ENCODE data around the gene ANKS1B. TPM values are rescaled to one million over a fixed set of nuclear protein-coding genes. Genes with fewer than 3 reads are reported as not detected.

The ANKS1B gene
- total RNA-seq, 1 experiment from 2014 or later, result 9.7 TPM

GRCh38 chr12:98997899-98998298, 986.8 kb downstream of the ANKS1B start:
- H3K36me3 ChIP-seq (ENCODE audit: control insufficient read depth, insufficient read depth, low read length), result no peaks in the 10 kb centered on the region
- BruUV-seq (replicated peaks), result no TSS peak
- no peaks in the 10 kb centered on the region for H3K27me3 ChIP-seq (ENCODE audit: control insufficient read depth, insufficient read depth, low read length)
- no peak overlapping the region for H3K27ac ChIP-seq (ENCODE audit: low read length)
- ATAC-seq (no peak), DNase-seq (ENCODE audit: low read depth, low spot score) (no peak)
- intact Hi-C loops (cut with micrococcal nuclease; ENCODE audit: unreplicated experiment), result loop anchor here (1.0 to 10.0 kb wide), 2 partner anchors 299 to 433 kb away; no protein-coding TSS in a partner anchor
- CTCF ChIA-PET, result no interaction called here
- POLR2A ChIA-PET, result no interaction called here
- TF ChIP-seq SIN3A (IDR thresholded peaks at IDR 0.05; ENCODE audit: borderline replicate concordance, insufficient read depth, low read depth, low read length), result no peak
- TF ChIP-seq POLR2AphosphoS5 (IDR thresholded peaks at IDR 0.05; ENCODE audit: low read depth, low read length), result no peak
- TF ChIP-seq TCF7L2 (IDR thresholded peaks at IDR 0.05; ENCODE audit: low read depth, low read length), result no peak
- no peak for TF ChIP-seq REST (IDR thresholded peaks at IDR 0.05; ENCODE audit: insufficient read depth in 1 of 2, low read depth in 2 of 2, low read length in 1 of 2)
- TF ChIP-seq CTCF (IDR thresholded peaks at IDR 0.05), result no peak
- H3K4me1 ChIP-seq (ENCODE audit: control insufficient read depth, insufficient read depth, low read length), result no peaks in the 10 kb centered on the region; the same call in 1 of the 2 replicates
- in situ Hi-C loops (cut with HindIII; ENCODE audit: low pct_unique_long_range_greater_than_20kb, low sequenced_read_pairs), result no loop called here
- no peaks in the 10 kb centered on the region for H3K9me3 ChIP-seq (ENCODE audit: control insufficient read depth, insufficient read depth, low read depth, low read length)
- H3K4me3 ChIP-seq (ENCODE audit: low read depth in 2 of 2, low read length in 2 of 2), result no peak overlapping the region

GRCh38 chr12:98990648-98991047, 994.1 kb downstream of the ANKS1B start:
- no peaks in the 10 kb centered on the region for H3K36me3 ChIP-seq (ENCODE audit: control insufficient read depth, insufficient read depth, low read length)
- H3K27me3 ChIP-seq (ENCODE audit: control insufficient read depth, insufficient read depth, low read length), result no peaks in the 10 kb centered on the region
- H3K4me3 ChIP-seq (ENCODE audit: low read depth in 2 of 2, low read length in 2 of 2), result no peak overlapping the region
- DNase-seq (ENCODE audit: low read depth, low spot score), result no peak
- TF ChIP-seq TCF7L2 (IDR thresholded peaks at IDR 0.05; ENCODE audit: low read depth, low read length), result no peak
- H3K4me1 ChIP-seq (ENCODE audit: control insufficient read depth, insufficient read depth, low read length), result no peaks in the 10 kb centered on the region
- ChIA-PET CTCF (no interaction called here), POLR2A (no interaction called here)
- no peaks in the 10 kb centered on the region for H3K9me3 ChIP-seq (ENCODE audit: control insufficient read depth, insufficient read depth, low read depth, low read length)
- intact Hi-C loops (cut with micrococcal nuclease; ENCODE audit: unreplicated experiment) (loop anchor here (10.0 kb wide), 1 partner anchor 426 kb away; no protein-coding TSS in a partner anchor), in situ Hi-C loops (cut with HindIII; ENCODE audit: low pct_unique_long_range_greater_than_20kb, low sequenced_read_pairs) (no loop called here)
- no peak for ATAC-seq
- no peak overlapping the region for H3K27ac ChIP-seq (ENCODE audit: low read length)
- no TSS peak for BruUV-seq (replicated peaks)

- no peak overlapping the region for H3K4me3 ChIP-seq (ENCODE audit: low read depth in 2 of 2, low read length in 2 of 2)
- no TSS peak for BruUV-seq (replicated peaks)
- no peak for ATAC-seq
- no peaks in the 10 kb centered on the region for H3K36me3 ChIP-seq (ENCODE audit: control insufficient read depth, insufficient read depth, low read length)
- TF ChIP-seq TCF7L2 (IDR thresholded peaks at IDR 0.05; ENCODE audit: low read depth, low read length), result no peak
- no peak for TF ChIP-seq CTCF (IDR thresholded peaks at IDR 0.05)
- TF ChIP-seq POLR2AphosphoS5 (IDR thresholded peaks at IDR 0.05; ENCODE audit: low read depth, low read length), result no peak
- no peak for TF ChIP-seq SIN3A (IDR thresholded peaks at IDR 0.05; ENCODE audit: borderline replicate concordance, insufficient read depth, low read depth, low read length)
- no peak for TF ChIP-seq REST (IDR thresholded peaks at IDR 0.05; ENCODE audit: insufficient read depth in 1 of 2, low read depth in 2 of 2, low read length in 1 of 2)
- in situ Hi-C loops (cut with HindIII; ENCODE audit: low pct_unique_long_range_greater_than_20kb, low sequenced_read_pairs) (no loop called here), intact Hi-C loops (cut with micrococcal nuclease; ENCODE audit: unreplicated experiment) (no loop called here)
- H3K9me3 ChIP-seq (ENCODE audit: control insufficient read depth, insufficient read depth, low read depth, low read length), result no peaks in the 10 kb centered on the region
- H3K27me3 ChIP-seq (ENCODE audit: control insufficient read depth, insufficient read depth, low read length), result no peaks in the 10 kb centered on the region
- POLR2A ChIA-PET, result no interaction called here
- no peak for DNase-seq (ENCODE audit: low read depth, low spot score)
- no peaks in the 10 kb centered on the region for H3K4me1 ChIP-seq (ENCODE audit: control insufficient read depth, insufficient read depth, low read length)
- CTCF ChIA-PET, result no interaction called here
- no peak overlapping the region for H3K27ac ChIP-seq (ENCODE audit: low read length)
Measured at GRCh38 chr12:98985156-98985555, 999.6 kb downstream of the ANKS1B start.
